Tibial nerve (tissue), 4 donors: Measurements from ENCODE around the gene MOSMO.

ENCODE experiments used
- EP300 ChIP-seq, 2 donors: sonication (generic); formaldehyde crosslinking; IDR thresholded peaks; one replicate each; pipeline ENCODE4 v1.6.1; 2017; ENCODE audit warnings: antibody characterized with exemption in 2 of 2, mild to moderate bottlenecking in 1 of 2
- TF ChIP-seq, protein P1 (sequence below), 5 experiments: fragments of 200-600 bp in 3 of 5; fragments of 450-650 bp in 2 of 5; sonication (generic) in 3 of 5; IDR thresholded peaks; one replicate each; pipeline ENCODE4 v1.5.1; 2016 to 2019; ENCODE audit warnings: antibody characterized with exemption in 5 of 5, mild to moderate bottlenecking in 3 of 5, moderate library complexity in 2 of 5

DNA sequence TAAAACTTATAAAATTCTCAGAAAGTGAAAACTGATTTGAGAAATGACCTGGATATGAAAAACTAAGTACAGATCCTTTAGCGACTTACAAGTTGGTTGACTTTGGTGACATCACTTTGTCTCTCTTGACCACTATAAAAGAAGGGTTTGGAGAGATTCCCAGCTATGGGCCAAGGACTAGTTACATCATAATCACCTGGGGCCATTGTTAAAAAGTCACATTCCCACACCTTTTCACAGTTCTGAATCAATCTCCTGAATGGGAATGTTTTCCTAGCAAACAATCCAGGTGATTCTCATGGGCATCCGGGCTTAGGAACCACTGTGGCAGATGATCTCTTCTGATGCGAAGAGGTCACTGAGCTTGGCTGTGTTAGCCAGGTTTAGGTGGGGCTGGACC is 83.8 kb downstream of the MOSMO start:
- TF ChIP-seq, protein P1, sequence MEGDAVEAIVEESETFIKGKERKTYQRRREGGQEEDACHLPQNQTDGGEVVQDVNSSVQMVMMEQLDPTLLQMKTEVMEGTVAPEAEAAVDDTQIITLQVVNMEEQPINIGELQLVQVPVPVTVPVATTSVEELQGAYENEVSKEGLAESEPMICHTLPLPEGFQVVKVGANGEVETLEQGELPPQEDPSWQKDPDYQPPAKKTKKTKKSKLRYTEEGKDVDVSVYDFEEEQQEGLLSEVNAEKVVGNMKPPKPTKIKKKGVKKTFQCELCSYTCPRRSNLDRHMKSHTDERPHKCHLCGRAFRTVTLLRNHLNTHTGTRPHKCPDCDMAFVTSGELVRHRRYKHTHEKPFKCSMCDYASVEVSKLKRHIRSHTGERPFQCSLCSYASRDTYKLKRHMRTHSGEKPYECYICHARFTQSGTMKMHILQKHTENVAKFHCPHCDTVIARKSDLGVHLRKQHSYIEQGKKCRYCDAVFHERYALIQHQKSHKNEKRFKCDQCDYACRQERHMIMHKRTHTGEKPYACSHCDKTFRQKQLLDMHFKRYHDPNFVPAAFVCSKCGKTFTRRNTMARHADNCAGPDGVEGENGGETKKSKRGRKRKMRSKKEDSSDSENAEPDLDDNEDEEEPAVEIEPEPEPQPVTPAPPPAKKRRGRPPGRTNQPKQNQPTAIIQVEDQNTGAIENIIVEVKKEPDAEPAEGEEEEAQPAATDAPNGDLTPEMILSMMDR (IDR thresholded peaks at IDR 0.05): no peak
- no peak for TF ChIP-seq EP300 (IDR thresholded peaks at IDR 0.05)
